Ishikawa (cell line): ENCODE measurements around the gene TRAPPC2.

ENCODE experiments used
- CEBPB ChIP-seq: IDR thresholded peaks from 2 replicates; pipeline ENCODE4 v1.6.1; 2012
- CREB1 ChIP-seq: IDR thresholded peaks from 2 replicates; pipeline ENCODE4 v1.6.1; 2012; ENCODE audit warnings: low read depth
- EGR1 ChIP-seq: IDR thresholded peaks from 2 replicates; pipeline ENCODE4 v1.6.1; 2012
- EP300 ChIP-seq: IDR thresholded peaks from 2 replicates; pipeline ENCODE4 v1.6.1; 2012; ENCODE audit warnings: borderline replicate concordance
- FOXM1 ChIP-seq: IDR thresholded peaks from 2 replicates; pipeline ENCODE4 v1.6.1; 2012; ENCODE audit warnings: low read depth, borderline replicate concordance
- MAX ChIP-seq: IDR thresholded peaks from 2 replicates; pipeline ENCODE4 v1.6.1; 2012
- NFIC ChIP-seq: IDR thresholded peaks from 2 replicates; pipeline ENCODE4 v1.6.1; 2012
- RAD21 ChIP-seq: IDR thresholded peaks from 2 replicates; pipeline ENCODE4 v1.6.1; 2012; ENCODE audit warnings: low read depth
- REST ChIP-seq: IDR thresholded peaks from 2 replicates; pipeline ENCODE4 v1.6.1; 2012; ENCODE audit warnings: low read depth, mild to moderate bottlenecking
- TAF1 ChIP-seq: IDR thresholded peaks from 2 replicates; pipeline ENCODE4 v1.6.1; 2012; ENCODE audit warnings: low read depth, mild to moderate bottlenecking
- TCF12 ChIP-seq: IDR thresholded peaks from 2 replicates; pipeline ENCODE4 v1.6.1; 2012; ENCODE audit warnings: low read depth
- TEAD4 ChIP-seq: IDR thresholded peaks from 2 replicates; pipeline ENCODE4 v1.6.1; 2012
- USF1 ChIP-seq: IDR thresholded peaks from 2 replicates; pipeline ENCODE4 v1.6.1; 2012
- YY1 ChIP-seq: IDR thresholded peaks from 2 replicates; pipeline ENCODE4 v1.6.1; 2012; ENCODE audit warnings: low read depth

GRCh38 chrX:13778916-13779315 lies 44.5 kb upstream of the TRAPPC2 start:
- no peak for TF ChIP-seq RAD21
- no peak for TF ChIP-seq REST
- TF ChIP-seq TCF12 = no peak
- no peak for TF ChIP-seq EP300
- TF ChIP-seq TAF1 = no peak
- no peak for TF ChIP-seq YY1
- no peak for TF ChIP-seq TEAD4
- no peak for TF ChIP-seq EGR1
- TF ChIP-seq CEBPB = no peak
- no peak for TF ChIP-seq MAX
- no peak for TF ChIP-seq CREB1
- no peak for TF ChIP-seq USF1
- no peak for TF ChIP-seq FOXM1
- no peak for TF ChIP-seq NFIC
